Stimulated activated CD4-positive, alpha-beta T cell treated with anti-CD3 and anti-CD28 coated beads, TNF-alpha, amount 100 ng/mL, for 48 hours (primary cell): ENCODE data around the gene ANKLE1.
A peak's percentile ranks its signal among the peaks of the same experiment; 100 is the strongest.

Experiments used
- DNase-seq, 3 donors: peaks; one replicate each; pipeline ENCODE4 v3.0.0-alpha.2; 2020; ENCODE audit warnings: low read depth in 3 of 3

ANKLE1 gene, protein sequence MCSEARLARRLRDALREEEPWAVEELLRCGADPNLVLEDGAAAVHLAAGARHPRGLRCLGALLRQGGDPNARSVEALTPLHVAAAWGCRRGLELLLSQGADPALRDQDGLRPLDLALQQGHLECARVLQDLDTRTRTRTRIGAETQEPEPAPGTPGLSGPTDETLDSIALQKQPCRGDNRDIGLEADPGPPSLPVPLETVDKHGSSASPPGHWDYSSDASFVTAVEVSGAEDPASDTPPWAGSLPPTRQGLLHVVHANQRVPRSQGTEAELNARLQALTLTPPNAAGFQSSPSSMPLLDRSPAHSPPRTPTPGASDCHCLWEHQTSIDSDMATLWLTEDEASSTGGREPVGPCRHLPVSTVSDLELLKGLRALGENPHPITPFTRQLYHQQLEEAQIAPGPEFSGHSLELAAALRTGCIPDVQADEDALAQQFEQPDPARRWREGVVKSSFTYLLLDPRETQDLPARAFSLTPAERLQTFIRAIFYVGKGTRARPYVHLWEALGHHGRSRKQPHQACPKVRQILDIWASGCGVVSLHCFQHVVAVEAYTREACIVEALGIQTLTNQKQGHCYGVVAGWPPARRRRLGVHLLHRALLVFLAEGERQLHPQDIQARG

GRCh38 chr19:17281391-17282304, at the start of gene ANKLE1:
TSS of gene ANKLE1 (plus strand) at chr19:17281901. CDS start at chr19:17281921, 20 bp downstream.
- no peak for DNase-seq

GRCh38 chr19:17232258-17232657, 49.4 kb upstream of the ANKLE1 start:
- no peak for DNase-seq

DNA sequence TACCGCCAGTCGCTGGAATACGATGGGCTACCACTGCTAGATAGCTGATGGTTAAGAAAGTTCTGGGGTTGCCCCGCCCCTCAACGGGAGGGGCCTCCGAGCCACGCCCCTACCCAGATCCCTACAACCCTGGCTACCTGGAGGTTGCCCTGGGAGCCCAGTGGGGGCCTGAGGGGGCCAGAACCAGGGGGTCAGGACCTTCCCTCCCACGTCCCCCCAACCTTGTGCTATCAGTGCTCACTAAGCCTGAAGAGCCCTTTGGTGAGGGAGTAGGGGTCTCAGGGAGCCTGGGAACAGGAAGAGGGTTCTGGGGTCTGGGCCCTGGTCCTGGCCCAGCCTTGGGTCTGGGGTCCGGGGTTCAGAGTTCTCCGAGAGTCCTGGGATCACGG, 46.8 kb upstream of the ANKLE1 start:
- peak in 1 of 3 donors; percentile 61 for DNase-seq

DNA sequence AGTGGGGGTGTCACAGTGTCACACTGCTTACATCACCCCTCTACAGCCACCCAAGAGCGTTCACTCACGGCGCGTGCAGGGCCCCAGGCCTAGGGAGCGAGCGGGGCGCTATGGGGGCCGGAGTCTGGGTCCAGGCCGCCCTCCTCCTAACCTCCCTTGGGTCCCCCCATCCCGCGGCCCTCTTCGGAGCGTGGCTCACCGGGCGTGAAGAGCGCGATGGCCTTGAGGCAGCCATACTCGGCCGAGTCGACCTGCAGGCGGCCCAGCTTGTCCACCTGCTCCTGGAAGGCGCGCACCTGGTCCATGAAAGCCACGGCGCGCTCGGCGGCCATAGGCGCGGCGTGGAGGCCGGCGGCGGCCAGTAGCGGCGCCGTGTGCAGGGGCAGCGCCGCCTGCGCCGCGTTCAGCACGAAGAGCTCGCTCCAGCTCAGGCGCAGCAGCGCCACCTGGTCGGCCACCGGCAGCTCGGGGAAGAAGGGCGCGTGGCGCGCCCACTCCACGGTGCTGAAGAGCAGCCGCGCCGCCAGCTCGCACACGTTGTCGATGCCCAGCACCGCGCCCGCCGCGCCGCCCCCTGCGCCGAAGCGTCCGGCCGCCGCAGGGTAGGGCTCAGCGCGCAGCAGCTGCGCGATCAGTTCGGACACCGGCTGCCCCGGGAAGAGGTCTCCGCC, 46.3 kb upstream of the ANKLE1 start:
- peak in 2 of 3 donors; percentile 43 to 55 for DNase-seq

GRCh38 chr19:17235971-17236777, 45.5 kb upstream of the ANKLE1 start:
- no peak for DNase-seq

- no peak for DNase-seq
Observed at GRCh38 chr19:17236811-17237543, 44.7 kb upstream of the ANKLE1 start.

DNA sequence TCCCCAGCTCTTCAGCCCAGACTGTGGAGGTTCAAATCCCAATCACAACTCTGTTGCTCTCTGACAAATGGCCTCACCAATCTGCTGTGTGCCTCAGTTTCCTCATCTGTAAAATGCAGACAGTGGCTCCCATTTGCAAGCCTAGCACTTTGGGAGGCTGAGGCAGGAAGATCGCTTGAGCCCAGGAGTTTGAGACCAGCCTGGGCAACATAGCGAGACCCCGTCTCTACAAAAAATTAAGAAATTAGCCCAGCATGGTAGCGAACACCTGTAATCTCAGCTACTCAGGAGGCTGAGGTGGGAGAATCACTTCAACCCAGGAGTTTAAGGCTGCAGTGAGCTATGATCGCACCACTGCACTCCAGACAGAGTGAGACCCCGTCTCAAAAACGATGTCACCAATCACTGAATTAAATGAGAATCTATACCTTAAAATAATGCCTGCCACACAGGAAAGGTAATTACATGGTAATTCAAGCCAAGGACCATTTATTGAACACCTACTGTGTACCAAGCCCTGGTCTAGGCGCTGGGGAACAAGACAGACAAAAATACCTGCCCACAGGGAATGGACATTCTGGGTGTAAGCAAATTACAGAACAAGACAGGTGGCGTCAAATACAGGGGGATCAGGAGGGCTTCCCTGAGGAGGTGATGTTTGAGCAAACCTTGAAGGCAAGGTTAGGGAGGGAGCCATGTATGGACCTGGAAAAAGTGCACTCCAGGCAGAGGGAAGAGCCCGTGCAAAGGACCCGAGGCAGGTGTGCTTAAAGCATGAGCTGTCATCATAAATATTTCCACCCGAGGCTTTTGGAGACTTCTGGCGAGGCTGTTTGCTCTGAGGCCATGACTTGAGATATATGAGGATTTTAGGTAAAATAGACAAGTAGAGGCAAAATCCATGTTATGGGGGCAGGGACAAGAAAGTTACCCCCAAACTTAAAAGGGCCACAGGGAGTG, 43.7 kb upstream of the ANKLE1 start:
- DNase-seq: no peak

DNA sequence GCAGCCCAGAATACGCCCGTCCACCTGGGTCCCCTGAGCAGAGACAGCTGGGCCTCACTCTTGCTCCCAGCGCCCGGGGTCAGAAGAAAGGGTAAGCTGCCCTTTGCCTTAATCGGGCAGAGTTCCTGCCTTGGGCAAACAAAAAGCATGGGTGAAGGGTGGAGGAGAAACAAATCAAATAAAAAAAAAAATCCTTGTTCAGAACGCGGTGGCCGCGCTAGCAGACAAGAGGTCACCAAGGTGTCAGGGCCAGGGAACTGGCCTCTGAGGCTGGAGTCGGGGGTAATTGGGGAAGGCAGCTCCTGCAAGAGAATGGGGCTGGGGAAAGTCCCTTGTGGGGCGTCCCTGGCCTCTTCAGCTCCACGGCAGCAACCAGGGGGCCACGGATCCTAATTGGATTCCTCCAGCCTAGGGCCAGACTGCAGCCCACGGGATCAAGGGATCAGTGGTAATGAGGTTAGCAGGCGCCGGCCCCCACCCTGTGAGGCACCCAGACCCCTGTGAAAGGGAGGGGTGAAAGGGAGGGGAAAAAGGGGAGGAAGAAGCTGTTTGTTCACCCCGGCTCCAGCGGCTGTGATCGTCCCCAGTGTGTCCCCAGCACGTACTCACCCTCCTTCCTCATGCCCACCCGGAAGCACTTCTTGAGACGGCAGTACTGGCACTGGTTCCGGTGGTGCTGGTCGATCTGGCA, 41.5 kb upstream of the ANKLE1 start:
- DNase-seq: no peak

- DNase-seq: no peak
Observed at GRCh38 chr19:17240826-17241399, 40.8 kb upstream of the ANKLE1 start.

DNA sequence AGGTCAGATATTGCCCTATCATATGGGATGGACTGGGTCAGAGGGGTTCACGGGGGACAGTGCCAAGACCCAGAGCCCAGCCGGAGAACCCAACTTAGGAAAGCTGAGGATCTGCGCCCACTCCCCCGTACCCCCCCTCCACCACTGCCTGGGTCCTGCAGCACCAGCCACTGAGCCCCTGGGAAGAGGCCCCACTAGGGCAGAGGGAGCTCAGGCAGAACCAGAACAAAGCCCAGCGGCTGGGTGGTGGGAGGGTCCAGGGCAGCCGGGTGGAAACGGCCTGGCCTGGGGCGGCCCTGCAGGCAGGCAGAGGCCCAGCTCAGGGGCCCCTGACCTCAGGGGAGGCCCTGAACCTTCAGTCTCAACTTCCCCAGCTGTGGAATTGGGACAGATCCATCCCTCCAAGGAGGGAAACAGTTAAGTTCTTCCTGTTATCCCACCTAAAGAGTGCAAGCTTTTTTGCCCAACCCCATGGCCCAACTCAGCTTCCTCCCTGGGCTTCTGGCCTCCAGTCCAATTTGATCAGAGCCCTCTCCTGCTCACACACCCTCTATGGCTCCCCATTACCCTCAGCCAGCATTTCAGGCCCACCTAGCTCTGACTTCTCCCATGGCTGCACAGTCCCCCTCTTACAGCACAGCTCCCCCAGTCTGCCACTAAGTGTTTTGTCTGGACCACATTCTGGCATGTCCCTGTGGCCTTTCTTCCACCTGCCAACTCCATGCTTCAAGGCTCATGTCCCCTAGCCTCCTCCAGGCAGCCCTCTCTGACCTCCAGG, 39.1 kb upstream of the ANKLE1 start:
- DNase-seq: no peak

- no peak for DNase-seq
Observed at GRCh38 chr19:17243211-17243829, 38.4 kb upstream of the ANKLE1 start.

GRCh38 chr19:17243830-17244617, 37.7 kb upstream of the ANKLE1 start:
- DNase-seq: no peak

DNA sequence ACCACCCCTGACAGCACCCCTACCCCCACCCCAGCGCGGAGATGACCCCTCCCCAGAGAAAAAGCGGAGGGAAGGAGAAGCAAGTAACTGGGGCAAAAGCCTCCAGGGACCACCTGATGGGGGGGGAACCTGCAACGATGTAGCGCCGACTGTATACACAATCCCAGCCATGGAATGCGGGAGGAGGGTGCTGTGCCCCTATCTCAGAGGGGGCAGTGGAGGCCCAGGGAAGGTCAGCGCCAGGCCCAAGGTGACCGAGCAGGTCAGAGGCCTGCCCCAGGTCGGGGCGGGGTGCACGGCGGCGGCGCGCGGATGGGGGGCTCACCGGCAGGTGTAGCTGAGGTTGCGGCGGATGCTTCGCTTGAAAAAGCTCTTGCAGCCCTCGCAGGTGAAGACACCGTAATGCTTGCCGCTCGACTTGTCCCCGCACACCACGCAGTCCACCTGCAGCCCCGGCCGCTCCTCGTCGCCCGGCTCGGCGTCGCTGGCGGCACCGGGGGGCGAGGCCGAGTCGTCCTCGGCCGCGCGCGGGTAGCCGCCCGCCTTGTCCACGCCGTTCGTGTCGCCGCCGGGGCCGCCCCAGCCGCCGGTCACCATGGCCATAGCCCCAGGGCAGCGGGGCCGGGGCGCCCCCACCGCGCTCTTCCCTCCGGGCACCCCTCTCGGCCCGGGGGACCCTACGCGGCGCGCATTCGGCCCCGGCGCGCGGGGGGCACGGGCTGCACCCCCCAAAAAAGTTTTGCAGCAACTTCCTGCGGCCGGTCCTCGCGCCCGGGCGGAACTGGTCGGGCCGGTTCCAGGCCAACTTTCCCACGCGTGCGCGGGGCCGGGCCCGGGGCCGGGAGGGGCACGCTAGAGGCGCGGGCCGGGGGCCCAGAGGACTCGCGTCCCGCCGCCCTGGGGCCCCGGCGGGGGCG, 36.8 kb upstream of the ANKLE1 start:
- no peak for DNase-seq

DNA sequence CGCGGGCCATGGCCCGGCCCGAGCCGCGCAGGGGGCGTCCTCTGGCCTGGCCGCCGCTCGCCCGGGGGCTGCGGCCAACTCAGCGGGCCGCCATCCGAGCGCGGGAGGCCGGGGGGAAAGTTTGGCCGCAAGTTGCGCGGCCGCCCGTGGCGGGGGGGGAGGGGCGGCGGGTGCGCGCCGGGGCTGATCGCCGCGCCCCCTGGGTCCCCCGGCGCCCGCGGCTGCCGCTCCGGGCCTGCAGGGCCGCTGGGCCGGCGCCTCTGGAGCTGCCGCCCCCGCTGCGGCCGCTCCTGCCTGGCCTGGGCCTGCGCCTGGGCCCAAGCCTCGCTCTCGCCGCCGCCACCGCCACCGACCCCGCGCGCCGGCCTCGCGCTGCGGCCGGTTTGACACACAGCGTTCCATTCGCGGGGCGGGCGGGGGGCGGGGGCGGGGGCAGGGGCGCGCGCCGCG, 36.1 kb upstream of the ANKLE1 start, which contains the start of gene NR2F6:
Gene NR2F6 (minus strand): TSS at position 385 of the 450 bp plus-strand sequence. CDS start 699 bp downstream, outside the sequence.
- DNase-seq: no peak
